HepG2 (cell line): ENCODE results near the gene MAGI1. TPM values are rescaled to one million over a fixed set of nuclear protein-coding genes. Genes with fewer than 3 reads are reported as not detected.

ENCODE experiments used
- ATAC-seq: fragments of 200-7000 bp; cut with Tn5 transposase; 3 replicates; pipeline ENCODE4 v1.9.1; 2020; ENCODE audit warnings: mild to moderate bottlenecking, moderate library complexity
- BruUV-seq: library from RNA; stranded (reverse); fragments of 400-500 nt; replicated peaks from 2 replicates; lab custom pipeline; 2021; lab: Mats Ljungman, UMichigan
- CTCF ChIA-PET: fragments of 300-600 bp; formaldehyde crosslinking; extraction: SDS; loops from one replicate; lab custom pipeline; 2021; ENCODE audit warnings: low total read pairs, inconsistent platforms, low intra/inter-chr PET ratio; lab: Yijun Ruan, JAX
- POLR2A ChIA-PET: fragments of 350-600 bp; sonication (Branson Sonifier 250); formaldehyde crosslinking; loops from one replicate; lab custom pipeline; 2020; ENCODE audit warnings: antibody characterized with exemption, inconsistent platforms; lab: Yijun Ruan, JAX
- DNase-seq: peaks from one replicate; pipeline ENCODE4 v3.0.0-alpha.2; 2015; ENCODE audit warnings: low spot score
- FAIRE-seq: peaks from 3 replicates; lab custom pipeline; 2011; peaks lifted over from hg19 to GRCh38; lab: Jason Lieb, UNC
- H2AFZ ChIP-seq: one replicate; pipeline ENCODE4 v1.6.1; 2011; ENCODE audit warnings: low read length, inconsistent platforms
- H3K27ac ChIP-seq: fragments of 300-600 bp; 3 replicates; pipeline ENCODE4 v1.8.0; 2011; ENCODE audit warnings: mixed run types, mild to moderate bottlenecking, mixed read lengths, low read length, inconsistent platforms; ENCODE audit not compliant: insufficient read depth; ENCODE audit errors: extremely low read length
- H3K27me3 ChIP-seq, 2 experiments: fragments of 200-600 bp in 1 of 2; 2 replicates in 1 of 2; 3 replicates in 1 of 2; pipeline versions ENCODE4 v1.6.0 to v1.8.0; 2011; ENCODE audit warnings: low read length in 2 of 2, mild to moderate bottlenecking in 2 of 2, moderate library complexity in 2 of 2, inconsistent platforms in 1 of 2; ENCODE audit not compliant: insufficient read depth in 2 of 2, control insufficient read depth in 1 of 2
- H3K36me3 ChIP-seq, 2 experiments: fragments of 200-600 bp in 1 of 2; replicated peaks in 1 of 2; 2 replicates in 1 of 2; 3 replicates in 1 of 2; pipeline versions ENCODE4 v1.5.1 to v1.8.0; 2011; ENCODE audit warnings: low read length in 2 of 2, inconsistent platforms in 1 of 2; ENCODE audit not compliant: insufficient read depth in 2 of 2, control insufficient read depth in 1 of 2
- H3K4me1 ChIP-seq: 2 replicates; pipeline ENCODE4 v1.5.1; 2012; ENCODE audit warnings: low read length, inconsistent platforms; ENCODE audit not compliant: insufficient read depth
- H3K4me2 ChIP-seq: 2 replicates; pipeline ENCODE4 v1.6.0; 2011; ENCODE audit warnings: low read depth, low read length, inconsistent platforms
- H3K4me3 ChIP-seq, 3 experiments: fragments of 200-600 bp in 1 of 3; sonication (generic), shearing (Covaris generic) in 1 of 3; replicated peaks in 1 of 3; 2 replicates each; pipeline ENCODE4 v1.5.1; 2011 to 2016; ENCODE audit warnings: low read length in 3 of 3, inconsistent platforms in 2 of 3, low read depth in 2 of 3, mild to moderate bottlenecking in 2 of 3, control low read depth in 1 of 3, mixed read lengths in 1 of 3; ENCODE audit not compliant: insufficient read depth in 1 of 3
- H3K79me2 ChIP-seq: one replicate; pipeline ENCODE4 v1.6.1; 2011; ENCODE audit warnings: low read length, inconsistent platforms; ENCODE audit not compliant: insufficient read depth
- H3K9ac ChIP-seq: 2 replicates; pipeline ENCODE4 v1.6.0; 2011; ENCODE audit warnings: mild to moderate bottlenecking, low read depth, low read length, inconsistent platforms; ENCODE audit not compliant: insufficient read depth
- H3K9me3 ChIP-seq: 2 replicates; pipeline ENCODE4 v1.5.1; 2012; ENCODE audit warnings: mild to moderate bottlenecking, low read length
- H4K20me1 ChIP-seq: 2 replicates; pipeline ENCODE4 v1.6.0; 2011; ENCODE audit warnings: inconsistent platforms, mild to moderate bottlenecking, low read length, moderate library complexity; ENCODE audit not compliant: insufficient read depth
- ERF ChIP-seq: IDR thresholded peaks from 2 replicates; pipeline ENCODE4 v1.6.1; 2018; ENCODE audit warnings: missing biosample characterization, missing genetic modification reagents
- FOXM1 ChIP-seq: sonication (generic); formaldehyde crosslinking; IDR thresholded peaks from 2 replicates; pipeline ENCODE4 v1.5.0; 2020; ENCODE audit warnings: missing genetic modification reagents
- IKZF4 ChIP-seq: sonication (generic); formaldehyde crosslinking; IDR thresholded peaks from 2 replicates; pipeline ENCODE4 v1.5.1; 2020; ENCODE audit warnings: borderline replicate concordance, mild to moderate bottlenecking, low read depth, missing genetic modification reagents; ENCODE audit errors: not compliant biosample characterization
- MIER2 ChIP-seq: IDR thresholded peaks from 2 replicates; pipeline ENCODE4 v1.6.1; 2016; ENCODE audit warnings: missing biosample characterization, missing genetic modification reagents
- MIXL1 ChIP-seq: IDR thresholded peaks from 2 replicates; pipeline ENCODE4 v1.6.1; 2016
- NFRKB ChIP-seq: fragments of 450-650 bp; IDR thresholded peaks from 2 replicates; pipeline ENCODE4 v1.6.1; 2017
- PCBP1 ChIP-seq: fragments of 200-400 bp; formaldehyde crosslinking; IDR thresholded peaks from 2 replicates; pipeline ENCODE4 v1.6.1; 2017; ENCODE audit warnings: mild to moderate bottlenecking, low read depth, low read length, borderline replicate concordance
- TMF1 ChIP-seq: sonication (generic); formaldehyde crosslinking; IDR thresholded peaks from 2 replicates; pipeline ENCODE4 v1.8.1; 2022; ENCODE audit warnings: low read depth, missing genetic modification reagents
- ZFP82 ChIP-seq: sonication (generic); formaldehyde crosslinking; IDR thresholded peaks from 2 replicates; pipeline ENCODE4 v1.5.1; 2020; ENCODE audit warnings: mild to moderate bottlenecking, missing genetic modification reagents, borderline replicate concordance
- ZNF337 ChIP-seq: sonication (generic); formaldehyde crosslinking; IDR thresholded peaks from 2 replicates; pipeline ENCODE4 v1.5.1; 2020; ENCODE audit warnings: missing genetic modification reagents, low read depth, mild to moderate bottlenecking, borderline replicate concordance
- ZNF44 ChIP-seq: sonication (generic); formaldehyde crosslinking; IDR thresholded peaks from 2 replicates; pipeline ENCODE4 v1.5.1; 2020; ENCODE audit warnings: mild to moderate bottlenecking, missing genetic modification reagents
- ZNF441 ChIP-seq: sonication (generic); formaldehyde crosslinking; IDR thresholded peaks from 2 replicates; pipeline ENCODE4 v1.7.0; 2021; ENCODE audit warnings: missing genetic modification reagents, borderline replicate concordance
- ZNF564 ChIP-seq: sonication (generic); formaldehyde crosslinking; IDR thresholded peaks from 2 replicates; pipeline ENCODE4 v1.8.1; 2023; ENCODE audit warnings: mild to moderate bottlenecking, missing genetic modification reagents
- ZNF598 ChIP-seq: sonication (generic); formaldehyde crosslinking; IDR thresholded peaks from 2 replicates; pipeline ENCODE4 v1.5.1; 2020; ENCODE audit warnings: mild to moderate bottlenecking, missing genetic modification reagents, borderline replicate concordance
- ZNF703 ChIP-seq: sonication (generic); formaldehyde crosslinking; IDR thresholded peaks from 2 replicates; pipeline ENCODE4 v1.5.1; 2020; ENCODE audit warnings: missing genetic modification reagents, mild to moderate bottlenecking, moderate library complexity, borderline replicate concordance
- ZNF713 ChIP-seq: sonication (generic); formaldehyde crosslinking; IDR thresholded peaks from 2 replicates; pipeline ENCODE4 v1.4.0; 2020; ENCODE audit warnings: mild to moderate bottlenecking, missing genetic modification reagents
- ZNF841 ChIP-seq: sonication (generic); formaldehyde crosslinking; IDR thresholded peaks from 2 replicates; pipeline ENCODE4 v1.8.1; 2023; ENCODE audit warnings: missing genetic modification reagents, borderline replicate concordance
- WGBS: methylation state at CpG from one replicate; pipeline ENCODE4 v1.1.6; 2017; ENCODE audit warnings: low lambda C conversion rate; 5-methylcytosine and 5-hydroxymethylcytosine counted together
- in situ Hi-C: cut with HindIII; loops from 2 replicates; pipeline ENCODE4 v1.10.0; 2017; ENCODE audit warnings: low pct_unique_long_range_greater_than_20kb; ENCODE audit not compliant: extremely low pct_ligation_motif_present
- intact Hi-C: fragments of 100-400 bp; cut with micrococcal nuclease; formaldehyde crosslinking; loops from one replicate; pipeline ENCODE4 v1.10.0; 2022; ENCODE audit not compliant: unreplicated experiment
- polyA plus RNA-seq, 8 experiments: library from polyadenylated mRNA; depleted of rRNA in 3 of 8; stranded (reverse) in 7 of 8; unstranded in 1 of 8; fragments of >200 nt; fragmentation: Illumina TruSeq in 4 of 8; extraction: Trizol in 4 of 8; gene quantifications; 2 replicates each; pipeline versions ENCODE4 v1.2.1 to v1.2.3, GENCODE V29; 2011 to 2016; ENCODE audit warnings: low read depth in 4 of 8, missing spikeins in 1 of 8, mixed read lengths in 1 of 8; ENCODE audit not compliant: insufficient read depth in 1 of 8
- total RNA-seq, 5 experiments: library from RNA; depleted of rRNA; stranded (reverse); fragments of >200 nt; fragmentation: Illumina TruSeq; extraction: Trizol; gene quantifications; 2 replicates each; pipeline ENCODE4 v1.2.3, GENCODE V29; 2016; ENCODE audit warnings: low read depth in 1 of 5
- TF ChIP-seq, protein P1 (sequence below): sonication (generic); formaldehyde crosslinking; IDR thresholded peaks from 2 replicates; pipeline ENCODE4 v1.5.0; 2020; ENCODE audit warnings: missing genetic modification reagents
- TF ChIP-seq, protein P2 (sequence below): sonication (generic); formaldehyde crosslinking; IDR thresholded peaks from 2 replicates; pipeline ENCODE4 v1.4.0; 2020; ENCODE audit warnings: missing genetic modification reagents, mild to moderate bottlenecking, borderline replicate concordance
- TF ChIP-seq, protein P3 (sequence below): IDR thresholded peaks from 2 replicates; pipeline ENCODE4 v1.6.1; 2016; ENCODE audit warnings: missing compliant biosample characterization, missing genetic modification reagents, borderline replicate concordance

Gene MAGI1
- total and polyA plus RNA-seq, 2 of the 13 experiments (the other 11 are each of a cell fraction or from before 2014, with no cell fraction given) = 22.2 to 26.0 TPM

DNA sequence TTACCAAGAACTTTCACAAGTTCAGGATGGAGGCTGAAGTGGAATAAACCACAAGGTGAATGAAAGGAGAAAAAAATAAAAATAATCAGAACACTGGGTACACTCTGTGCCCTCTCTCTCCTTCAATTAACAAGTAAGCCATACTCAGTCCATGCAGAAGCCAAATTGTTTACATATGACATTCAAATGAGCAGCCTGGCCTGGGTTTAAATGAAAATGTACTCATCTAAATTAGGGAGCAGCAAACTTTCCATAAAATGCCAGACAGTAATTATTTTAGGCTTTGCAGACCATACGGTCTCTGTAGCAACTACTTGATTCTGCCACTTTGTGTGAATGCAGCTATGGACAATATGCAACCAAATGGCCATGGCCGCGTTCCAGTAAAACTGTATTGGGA, 376.6 kb downstream of the MAGI1 start:
- Histone ChIP-seq H3K9me3 (no peaks in the 10 kb centered on the region), H3K4me2 (no peak overlapping the region), H3K79me2 (no peaks in the 10 kb centered on the region), H3K27me3 (no peaks in the 10 kb centered on the region), H4K20me1 (peaks cover 18% of the 10 kb centered on the region), H3K27ac (no peak overlapping the region), H3K36me3 (no peaks in the 10 kb centered on the region), H3K4me1 (peaks cover 23% of the 10 kb centered on the region), H3K4me3 (no peak overlapping the region), H2AFZ (no peak overlapping the region), H3K9ac (no peak overlapping the region)
- POLR2A ChIA-PET = no interaction called here
- FAIRE-seq (no peak), ATAC-seq (no peak), DNase-seq (no peak)
- BruUV-seq = no TSS peak
- intact Hi-C loops (no loop called here), in situ Hi-C loops (no loop called here)
- TF ChIP-seq ZNF564 (no peak), ZNF598 (CRISPR knock-in tag) (no peak), NFRKB (no peak), ZNF44 (no peak), ERF (no peak), TMF1 (CRISPR knock-in tag) (no peak), ZNF441 (CRISPR knock-in tag) (no peak), ZNF841 (CRISPR knock-in tag) (no peak), FOXM1 (no peak), ZFP82 (no peak), ZNF703 (CRISPR knock-in tag) (no peak), PCBP1 (no peak), MIER2 (no peak), ZNF713 (no peak), IKZF4 (CRISPR knock-in tag) (no peak), ZNF337 (CRISPR knock-in tag) (no peak), MIXL1 (CRISPR knock-in tag) (no peak)
- TF ChIP-seq, protein P1, sequence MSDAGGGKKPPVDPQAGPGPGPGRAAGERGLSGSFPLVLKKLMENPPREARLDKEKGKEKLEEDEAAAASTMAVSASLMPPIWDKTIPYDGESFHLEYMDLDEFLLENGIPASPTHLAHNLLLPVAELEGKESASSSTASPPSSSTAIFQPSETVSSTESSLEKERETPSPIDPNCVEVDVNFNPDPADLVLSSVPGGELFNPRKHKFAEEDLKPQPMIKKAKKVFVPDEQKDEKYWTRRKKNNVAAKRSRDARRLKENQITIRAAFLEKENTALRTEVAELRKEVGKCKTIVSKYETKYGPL (CRISPR knock-in tag) = no peak
- TF ChIP-seq, protein P2, sequence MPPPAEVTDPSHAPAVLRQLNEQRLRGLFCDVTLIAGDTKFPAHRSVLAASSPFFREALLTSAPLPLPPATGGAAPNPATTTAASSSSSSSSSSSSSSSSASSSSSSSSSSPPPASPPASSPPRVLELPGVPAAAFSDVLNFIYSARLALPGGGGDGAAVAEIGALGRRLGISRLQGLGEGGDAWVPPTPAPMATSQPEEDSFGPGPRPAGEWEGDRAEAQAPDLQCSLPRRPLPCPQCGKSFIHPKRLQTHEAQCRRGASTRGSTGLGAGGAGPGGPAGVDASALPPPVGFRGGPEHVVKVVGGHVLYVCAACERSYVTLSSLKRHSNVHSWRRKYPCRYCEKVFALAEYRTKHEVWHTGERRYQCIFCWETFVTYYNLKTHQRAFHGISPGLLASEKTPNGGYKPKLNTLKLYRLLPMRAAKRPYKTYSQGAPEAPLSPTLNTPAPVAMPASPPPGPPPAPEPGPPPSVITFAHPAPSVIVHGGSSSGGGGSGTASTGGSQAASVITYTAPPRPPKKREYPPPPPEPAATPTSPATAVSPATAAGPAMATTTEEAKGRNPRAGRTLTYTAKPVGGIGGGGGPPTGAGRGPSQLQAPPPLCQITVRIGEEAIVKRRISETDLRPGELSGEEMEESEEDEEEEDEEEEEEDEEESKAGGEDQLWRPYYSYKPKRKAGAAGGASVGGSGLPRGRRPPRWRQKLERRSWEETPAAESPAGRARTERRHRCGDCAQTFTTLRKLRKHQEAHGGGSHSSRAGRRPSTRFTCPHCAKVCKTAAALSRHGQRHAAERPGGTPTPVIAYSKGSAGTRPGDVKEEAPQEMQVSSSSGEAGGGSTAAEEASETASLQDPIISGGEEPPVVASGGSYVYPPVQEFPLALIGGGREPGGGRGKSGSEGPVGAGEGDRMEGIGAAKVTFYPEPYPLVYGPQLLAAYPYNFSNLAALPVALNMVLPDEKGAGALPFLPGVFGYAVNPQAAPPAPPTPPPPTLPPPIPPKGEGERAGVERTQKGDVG (CRISPR knock-in tag) = no peak
- TF ChIP-seq, protein P3, sequence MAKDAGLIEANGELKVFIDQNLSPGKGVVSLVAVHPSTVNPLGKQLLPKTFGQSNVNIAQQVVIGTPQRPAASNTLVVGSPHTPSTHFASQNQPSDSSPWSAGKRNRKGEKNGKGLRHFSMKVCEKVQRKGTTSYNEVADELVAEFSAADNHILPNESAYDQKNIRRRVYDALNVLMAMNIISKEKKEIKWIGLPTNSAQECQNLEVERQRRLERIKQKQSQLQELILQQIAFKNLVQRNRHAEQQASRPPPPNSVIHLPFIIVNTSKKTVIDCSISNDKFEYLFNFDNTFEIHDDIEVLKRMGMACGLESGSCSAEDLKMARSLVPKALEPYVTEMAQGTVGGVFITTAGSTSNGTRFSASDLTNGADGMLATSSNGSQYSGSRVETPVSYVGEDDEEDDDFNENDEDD (CRISPR knock-in tag) = no peak
- WGBS = 67% methylated on average over 3 of the region's 3 CpGs
- CTCF ChIA-PET = no interaction called here
